GM21723 (cell line): Measurements from ENCODE around the gene ACSL6.

ENCODE experiments used
- ATAC-seq: cut with Tn5 transposase; IDR thresholded peaks from one replicate; pipeline ENCODE4 v1.9.1; 2021; ENCODE audit warnings: mild to moderate bottlenecking, moderate library complexity; ENCODE audit not compliant: unreplicated experiment

The ACSL6 gene

GRCh38 chr5:131984956-131985665 lies 26.3 kb downstream of the ACSL6 start:
- no peak for ATAC-seq

- no peak for ATAC-seq
These were observed 28.1 kb downstream of the ACSL6 start for GRCh38 chr5:131983244-131983771.

DNA sequence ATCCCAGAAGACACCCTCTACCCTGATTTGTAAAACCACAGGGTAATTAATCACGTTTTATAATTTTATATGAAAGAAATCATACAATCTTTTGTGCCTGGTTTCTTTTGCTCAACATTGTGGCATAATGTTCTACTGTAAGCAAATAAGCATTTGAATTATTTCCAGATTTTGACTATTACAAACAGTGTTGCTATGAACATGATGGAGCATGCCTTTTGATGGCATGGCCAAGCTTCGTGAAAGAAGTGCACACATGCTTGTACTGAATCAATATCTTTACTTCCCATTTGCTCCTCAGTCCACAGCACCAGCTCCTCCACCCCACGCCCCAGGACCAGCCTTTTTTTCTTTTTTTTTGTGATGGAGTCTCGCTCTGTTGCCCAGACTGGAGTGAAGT lies 29.9 kb downstream of the ACSL6 start:
- ATAC-seq, result no peak

DNA sequence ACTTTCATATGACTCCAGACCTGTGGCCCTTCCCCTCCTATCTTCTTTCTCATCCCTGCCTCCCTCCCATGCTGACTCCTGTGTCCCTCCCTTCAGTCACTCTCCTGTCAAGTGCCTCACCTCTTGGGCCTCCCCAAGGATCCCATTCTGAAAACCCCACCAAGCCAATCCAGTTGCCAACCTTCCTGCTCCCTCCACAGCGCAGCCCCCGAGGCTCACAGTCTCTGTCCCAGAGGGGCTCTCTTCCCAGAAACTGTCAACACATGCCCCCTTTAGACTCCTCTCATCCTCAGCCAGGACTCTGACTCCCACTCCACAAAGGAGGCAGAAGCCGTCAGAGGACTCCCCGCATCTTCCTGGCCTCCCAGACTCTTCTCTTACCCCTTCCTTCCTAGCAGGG lies 30.8 kb downstream of the ACSL6 start:
- no peak for ATAC-seq

- no peak for ATAC-seq
These were observed 31.6 kb downstream of the ACSL6 start for GRCh38 chr5:131979816-131980215.

DNA sequence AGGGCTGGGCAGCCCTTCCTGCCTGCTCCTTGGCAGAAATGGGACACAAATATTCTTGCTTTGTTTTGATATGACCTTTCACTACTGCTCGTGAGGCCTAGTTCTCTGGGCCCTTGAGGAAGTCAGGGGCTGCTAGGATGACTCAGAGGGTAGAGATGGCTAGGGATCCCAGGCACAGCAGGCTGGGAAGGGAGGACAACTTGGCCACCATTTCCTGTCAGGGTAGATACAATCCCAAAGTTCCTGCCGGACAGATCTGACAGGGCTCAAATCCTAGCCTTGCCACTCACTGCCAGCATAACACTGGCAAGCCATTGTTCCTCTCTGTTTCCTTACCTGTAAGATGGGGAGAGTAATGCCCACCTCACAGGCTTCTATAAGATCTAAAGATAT lies 34.2 kb downstream of the ACSL6 start:
- no peak for ATAC-seq

GRCh38 chr5:131976414-131977211 lies 34.8 kb downstream of the ACSL6 start:
- no peak for ATAC-seq

GRCh38 chr5:131974956-131975726 lies 36.3 kb downstream of the ACSL6 start:
- ATAC-seq, result no peak

DNA sequence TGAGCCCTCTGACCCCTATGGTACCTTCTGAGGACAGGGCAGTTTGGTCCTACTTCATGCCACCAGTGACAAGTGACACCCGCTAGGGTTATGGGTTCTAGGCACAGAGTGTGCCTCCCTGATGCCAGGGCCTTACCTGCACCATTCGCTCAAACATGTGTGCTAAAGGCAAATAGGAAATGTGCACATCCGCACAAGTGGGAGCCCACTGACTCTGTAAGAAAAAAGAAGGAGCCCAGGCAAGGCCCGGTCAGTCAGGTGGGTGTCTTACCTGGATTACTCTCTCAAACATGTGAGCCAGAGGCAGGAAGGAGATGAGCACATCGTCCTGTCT lies 36.9 kb downstream of the ACSL6 start:
- ATAC-seq, result no peak

GRCh38 chr5:131974016-131974415 lies 37.4 kb downstream of the ACSL6 start:
- ATAC-seq, result no peak

GRCh38 chr5:131973089-131973712 lies 38.3 kb downstream of the ACSL6 start:
- no peak for ATAC-seq

DNA sequence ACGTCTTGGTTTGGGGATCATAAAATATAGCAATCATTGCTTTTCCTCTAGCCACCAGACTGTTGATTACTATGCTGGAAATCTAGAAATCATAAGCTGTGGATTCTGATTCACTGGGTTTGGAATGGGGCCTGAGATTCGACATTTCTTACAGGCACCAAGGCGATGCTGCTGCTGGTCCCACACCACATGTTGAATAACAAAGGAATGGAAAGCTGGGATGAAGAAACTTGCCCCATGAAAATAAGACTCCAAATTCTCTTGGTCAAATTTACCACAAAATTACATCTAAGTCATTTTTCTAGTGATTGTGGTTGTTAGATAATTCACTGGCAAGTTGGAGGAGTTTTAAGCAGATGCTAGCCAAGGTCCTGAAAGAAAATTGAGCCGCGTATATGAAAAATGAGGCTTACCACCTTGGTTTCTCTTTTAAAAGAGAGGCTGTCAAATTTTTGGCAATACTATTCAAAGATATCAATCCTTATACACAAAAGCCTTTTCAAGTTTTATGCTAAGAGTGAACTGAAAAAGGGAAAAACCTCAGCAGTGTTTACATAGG lies 43.0 kb downstream of the ACSL6 start:
- no peak for ATAC-seq

DNA sequence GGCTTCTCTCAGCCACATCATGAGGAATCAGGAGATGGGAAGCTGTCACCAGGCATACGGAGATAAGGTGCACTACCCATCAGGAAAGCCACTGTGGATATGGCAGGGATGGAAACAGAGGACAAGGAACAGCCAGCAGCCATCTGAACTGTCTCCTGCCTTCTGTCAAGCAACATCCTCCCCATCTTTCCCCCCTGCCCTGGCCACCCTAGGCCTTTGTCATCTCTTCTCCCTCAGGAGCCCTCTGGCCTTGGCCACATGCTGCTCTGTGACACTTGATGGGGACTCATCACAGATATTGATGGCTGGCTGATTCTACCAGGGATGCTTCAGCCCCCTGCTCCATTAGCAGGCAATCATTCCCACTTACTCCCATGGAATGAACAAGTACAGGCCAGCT lies 44.9 kb downstream of the ACSL6 start:
- ATAC-seq, result no peak

GRCh38 chr5:131965826-131966415 lies 45.5 kb downstream of the ACSL6 start:
- ATAC-seq, result no peak

GRCh38 chr5:131959906-131960305 lies 51.6 kb downstream of the ACSL6 start:
- ATAC-seq, result no peak

DNA sequence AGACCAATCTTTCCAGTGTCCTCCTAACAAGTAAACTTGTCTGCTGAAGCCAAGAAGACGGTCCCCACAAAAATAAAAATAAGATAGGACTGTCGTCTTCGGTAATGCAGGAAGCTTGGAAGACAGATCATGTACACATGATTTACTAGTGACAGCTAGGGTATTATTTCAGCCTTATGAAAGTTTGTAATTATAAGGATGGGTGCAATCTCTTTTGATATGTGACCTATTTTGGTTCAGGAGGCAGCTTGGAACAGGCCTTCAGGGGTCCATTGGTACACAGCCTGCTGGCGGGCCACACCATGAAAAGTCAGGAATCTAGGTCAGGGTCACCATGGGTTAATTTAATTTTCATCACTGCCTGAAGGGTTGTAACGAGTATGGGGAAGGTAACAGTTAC lies 52.3 kb downstream of the ACSL6 start:
- no peak for ATAC-seq

- no peak for ATAC-seq
These were observed 53.6 kb downstream of the ACSL6 start for GRCh38 chr5:131957721-131958441.

- no peak for ATAC-seq
These were observed 57.5 kb downstream of the ACSL6 start for GRCh38 chr5:131953969-131954368.

- no peak for ATAC-seq
These were observed 59.1 kb downstream of the ACSL6 start for GRCh38 chr5:131952301-131952857.
